K562 (cell line): Measurements from ENCODE around the gene AGPAT4. TPM values are rescaled to one million over a fixed set of nuclear protein-coding genes. Genes with fewer than 3 reads are reported as not detected.

Experiments
- ATAC-seq: fragments of 200-7000 bp; cut with Tn5 transposase; 3 replicates; pipeline ENCODE4 v1.9.1; 2020; ENCODE audit warnings: moderate library complexity
- BruUV-seq: library from RNA; stranded (reverse); fragments of 400-500 nt; replicated peaks from 2 replicates; lab custom pipeline; 2021; lab: Mats Ljungman, UMichigan
- CTCF ChIA-PET: fragments of 300-600 bp; formaldehyde crosslinking; extraction: SDS; loops from one replicate; lab custom pipeline; 2021; ENCODE audit warnings: low intra/inter-chr PET ratio; lab: Yijun Ruan, JAX
- POLR2A ChIA-PET: fragments of 300-600, 350-650 bp; sonication (Branson Sonifier 250); formaldehyde crosslinking; extraction: SDS; loops from one replicate; lab custom pipeline; 2021; ENCODE audit warnings: antibody characterized with exemption, inconsistent platforms; lab: Yijun Ruan, JAX
- DNase-seq, 4 experiments: peaks; one replicate each; pipeline versions ENCODE4 v3.0.0 to v3.0.0-alpha.2; 2011 to 2018; ENCODE audit warnings: low spot score in 3 of 4, mixed read lengths in 3 of 4; ENCODE audit errors: extremely low read depth in 1 of 4
- FAIRE-seq: peaks from 2 replicates; lab custom pipeline; 2011; peaks lifted over from hg19 to GRCh38; lab: Jason Lieb, UNC
- H2AFZ ChIP-seq: 2 replicates; pipeline ENCODE4 v1.6.0; 2011; ENCODE audit warnings: low read depth, low read length, control low read depth, inconsistent platforms
- H3K27ac ChIP-seq: fragments of 200-600 bp; 3 replicates; pipeline ENCODE4 v1.8.0; 2011; ENCODE audit warnings: low read depth, mild to moderate bottlenecking, control low read depth, inconsistent platforms, low read length, moderate library complexity, mixed read lengths; ENCODE audit errors: extremely low read depth
- H3K27me3 ChIP-seq, 2 experiments: fragments of 300-600 bp in 1 of 2; 2 replicates in 1 of 2; 3 replicates in 1 of 2; pipeline versions ENCODE4 v1.6.0 to v1.8.0; 2011; ENCODE audit warnings: inconsistent platforms in 2 of 2, low read length in 2 of 2, mild to moderate bottlenecking in 1 of 2, mixed read lengths in 1 of 2, moderate library complexity in 1 of 2; ENCODE audit not compliant: control insufficient read depth in 2 of 2, insufficient read depth in 2 of 2
- H3K36me3 ChIP-seq: fragments of 300-600 bp; 3 replicates; pipeline ENCODE4 v1.8.0; 2011; ENCODE audit warnings: mild to moderate bottlenecking, low read length, inconsistent platforms; ENCODE audit not compliant: control insufficient read depth, insufficient read depth
- H3K4me1 ChIP-seq, 2 experiments: fragments of 200-600 bp in 1 of 2; replicated peaks in 1 of 2; 2 replicates in 1 of 2; 3 replicates in 1 of 2; pipeline versions ENCODE4 v1.5.1 to v1.8.0; 2011; ENCODE audit warnings: inconsistent platforms in 2 of 2, low read length in 2 of 2, mild to moderate bottlenecking in 1 of 2, mixed read lengths in 1 of 2, moderate library complexity in 1 of 2; ENCODE audit not compliant: control insufficient read depth in 2 of 2, insufficient read depth in 2 of 2
- H3K4me2 ChIP-seq: 2 replicates; pipeline ENCODE4 v1.6.1; 2011; ENCODE audit warnings: low read length, control low read depth, inconsistent platforms, mixed read lengths; ENCODE audit not compliant: insufficient read depth
- H3K4me3 ChIP-seq: fragments of 200-600 bp; sonication (generic), shearing (Covaris generic); 2 replicates; pipeline ENCODE4 v1.5.1; 2016; ENCODE audit warnings: control low read depth, inconsistent platforms
- H3K79me2 ChIP-seq: fragments of 200-600 bp; 3 replicates; pipeline ENCODE4 v1.8.0; 2011; ENCODE audit warnings: low read length, inconsistent platforms; ENCODE audit not compliant: control insufficient read depth, insufficient read depth
- H3K9ac ChIP-seq, 2 experiments: 2 replicates each; pipeline versions ENCODE4 v1.6.0 to v1.6.1; 2011; ENCODE audit warnings: low read depth in 2 of 2, low read length in 2 of 2, control low read depth in 1 of 2, inconsistent platforms in 1 of 2, mild to moderate bottlenecking in 1 of 2, mixed read lengths in 1 of 2; ENCODE audit not compliant: insufficient read depth in 1 of 2
- H3K9me1 ChIP-seq: one replicate; pipeline ENCODE4 v1.6.0; 2011; ENCODE audit warnings: inconsistent platforms, mild to moderate bottlenecking, low read length, moderate library complexity; ENCODE audit not compliant: control insufficient read depth, insufficient read depth
- H3K9me3 ChIP-seq: replicated peaks from 2 replicates; pipeline ENCODE4 v1.5.1; 2011; ENCODE audit warnings: low read depth, low read length, inconsistent platforms; ENCODE audit not compliant: control insufficient read depth, insufficient read depth
- H4K20me1 ChIP-seq: replicated peaks from 2 replicates; pipeline ENCODE4 v1.6.1; 2011; ENCODE audit warnings: low read length, inconsistent platforms, mixed read lengths; ENCODE audit not compliant: control insufficient read depth, insufficient read depth
- BDP1 ChIP-seq: IDR thresholded peaks from 3 replicates; pipeline ENCODE4 v1.6.1; 2011; ENCODE audit not compliant: insufficient read length, insufficient read depth
- CBFA2T3 ChIP-seq: fragments of 450-650 bp; IDR thresholded peaks from 2 replicates; pipeline ENCODE4 v1.6.1; 2017
- HSF4 ChIP-seq: fragments of 250-450 bp; sonication (Bioruptor Pico); IDR thresholded peaks from 2 replicates; pipeline ENCODE4 v2.1.2; 2022; ENCODE audit warnings: mild to moderate bottlenecking, moderate library complexity, borderline replicate concordance
- PTRF ChIP-seq: fragments of 450-650 bp; IDR thresholded peaks from 2 replicates; pipeline ENCODE4 v1.6.1; 2016; ENCODE audit warnings: mild to moderate bottlenecking, missing genetic modification characterization, missing compliant biosample characterization
- SMARCA4 ChIP-seq: fragments of 450-650 bp; IDR thresholded peaks from 2 replicates; pipeline ENCODE4 v1.6.1; 2016
- TEAD4 ChIP-seq, 2 experiments: sonication (generic) in 1 of 2; formaldehyde crosslinking in 1 of 2; IDR thresholded peaks; 2 replicates each; pipeline versions ENCODE4 v1.6.1 to v1.8.0; 2012 to 2022; ENCODE audit warnings: borderline replicate concordance in 1 of 2, inconsistent platforms in 1 of 2, low read length in 1 of 2, mild to moderate bottlenecking in 1 of 2, missing genetic modification reagents in 1 of 2
- ZBTB40 ChIP-seq, 2 experiments: fragments of 450-650 bp in 1 of 2; sonication (generic) in 1 of 2; formaldehyde crosslinking in 1 of 2; IDR thresholded peaks; 2 replicates each; pipeline versions ENCODE4 v1.7.1 to v1.9.0; 2016 to 2022; ENCODE audit warnings: inconsistent platforms in 1 of 2, mild to moderate bottlenecking in 1 of 2, missing genetic modification reagents in 1 of 2
- WGBS: fragments of 100-300 bp; shearing (Covaris generic); methylation state at CpG from one replicate; pipeline ENCODE4 v1.1.6; 2016; ENCODE audit warnings: low coverage, mixed read lengths; ENCODE audit not compliant: insufficient coverage; ENCODE audit errors: missing lambda C conversion rate; 5-methylcytosine and 5-hydroxymethylcytosine counted together
- in situ Hi-C: fragments of 300-500 bp; cut with MboI; formaldehyde crosslinking; loops from 4 replicates; pipeline ENCODE4 v1.15.0; 2018; ENCODE audit warnings: inconsistent platforms, mixed read lengths
- intact Hi-C: fragments of 100-400 bp; cut with micrococcal nuclease; formaldehyde crosslinking; loops from 2 replicates; pipeline ENCODE4 v1.14.2; 2022
- polyA plus RNA-seq, 8 experiments: library from polyadenylated mRNA; depleted of rRNA in 4 of 8; stranded (reverse) in 5 of 8; unstranded in 3 of 8; fragments of >200 nt; fragmentation: Nextera tagmentation in 2 of 8; fragmentation: Illumina TruSeq in 1 of 8; extraction: Ambion mirVana in 2 of 8; extraction: Trizol in 1 of 8; gene quantifications; 2 replicates each; pipeline versions ENCODE4 v1.2.1 to v1.2.3, GENCODE V29; 2011 to 2014; ENCODE audit warnings: inconsistent platforms in 1 of 8, missing spikeins in 1 of 8
- total RNA-seq, 7 experiments: library from RNA; depleted of rRNA in 6 of 7; stranded (reverse); fragments of >200 nt in 6 of 7; fragmentation: Illumina TruSeq in 2 of 7; extraction: Trizol in 2 of 7; gene quantifications; 2 replicates each; pipeline versions ENCODE4 v1.2.1 to v1.2.3, GENCODE V29; 2011 to 2021; ENCODE audit warnings: low replicate concordance in 1 of 7

The AGPAT4 gene
- total and polyA plus RNA-seq, 9 of the 15 experiments (the other 6 are each of a cell fraction or from before 2014, with no cell fraction given): 2.2 to 15.0 (median 5.7) TPM

GRCh38 chr6:161255518-161255917 is 18.3 kb downstream of the AGPAT4 start:
- Histone ChIP-seq H3K79me2 (peaks cover 7% of the 10 kb centered on the region; the same call in 1 of the 3 replicates), H3K9me1 (no peaks in the 10 kb centered on the region), H3K27me3 (no peaks in the 10 kb centered on the region; a peak in 1 of 5 replicates), H3K4me3 (no peak overlapping the region), H3K4me2 (peak overlapping the region; percentile 81), H3K27ac (peak overlapping the region; percentile 90), H2AFZ (peak overlapping the region; percentile 9; the same call in 1 of the 2 replicates), H3K36me3 (0 out of 3 replicates have a peak, but pooled peaks cover 3% of the 10 kb centered on the region), H3K9me3 (no peaks in the 10 kb centered on the region), H4K20me1 (no peaks in the 10 kb centered on the region), H3K9ac (peak overlapping the region in 1 of 2 experiments; percentile 7; a peak in 2 of 4 replicates), H3K4me1 (peaks cover 13 to 50% of the 10 kb centered on the region in 2 experiments; a peak in 3 of 5 replicates)
- BruUV-seq: no TSS peak
- peak; percentile 77 for ATAC-seq
- TF ChIP-seq ZBTB40 (IDR thresholded peaks at IDR 0.05) (0 out of 2 replicates have a peak, but pooled peaks have one; percentile 15), ZBTB40 (CRISPR knock-in tag; IDR thresholded peaks at IDR 0.05) (peak; percentile 58; the same call in 1 of the 2 replicates), PTRF (tag) (no peak), CBFA2T3 (peak; percentile 14), SMARCA4 (0 out of 2 replicates have a peak, but pooled peaks have one; percentile 10), BDP1 (no peak), TEAD4 (IDR thresholded peaks at IDR 0.05; ENCODE audit: low read length) (0 out of 2 replicates have a peak, but pooled peaks have one; percentile 6), TEAD4 (CRISPR knock-in tag; IDR thresholded peaks at IDR 0.05; ENCODE audit: borderline replicate concordance) (no peak), HSF4 (CRISPR knock-in tag) (0 out of 2 replicates have a peak, but pooled peaks have one; percentile 15)
- in situ Hi-C loops (no loop called here), intact Hi-C loops (loop anchor here (1.0 to 5.0 kb wide), 4 partner anchors 13 to 97 kb away; no protein-coding TSS in a partner anchor)
- 5% methylated on average over 6 of the region's 6 CpGs for WGBS
- no peak for FAIRE-seq
- DNase-seq: peak in 2 of 4 experiments; percentile 64 to 74
- CTCF ChIA-PET: no interaction called here
- POLR2A ChIA-PET: interaction anchor here (0.6 to 3.0 kb wide), 8 partner anchors 9 to 127 kb away, joined by 3 to 14 read pairs (median 5); partner anchors contain the start of gene AGPAT4
